Measurements from ENCODE around the gene IFT22. TPM values are rescaled to one million over a fixed set of nuclear protein-coding genes. Genes with fewer than 3 reads are reported as not detected.

The IFT22 gene
- total RNA-seq, 1 experiment from 2014 or later, result 15.5 TPM

DNA sequence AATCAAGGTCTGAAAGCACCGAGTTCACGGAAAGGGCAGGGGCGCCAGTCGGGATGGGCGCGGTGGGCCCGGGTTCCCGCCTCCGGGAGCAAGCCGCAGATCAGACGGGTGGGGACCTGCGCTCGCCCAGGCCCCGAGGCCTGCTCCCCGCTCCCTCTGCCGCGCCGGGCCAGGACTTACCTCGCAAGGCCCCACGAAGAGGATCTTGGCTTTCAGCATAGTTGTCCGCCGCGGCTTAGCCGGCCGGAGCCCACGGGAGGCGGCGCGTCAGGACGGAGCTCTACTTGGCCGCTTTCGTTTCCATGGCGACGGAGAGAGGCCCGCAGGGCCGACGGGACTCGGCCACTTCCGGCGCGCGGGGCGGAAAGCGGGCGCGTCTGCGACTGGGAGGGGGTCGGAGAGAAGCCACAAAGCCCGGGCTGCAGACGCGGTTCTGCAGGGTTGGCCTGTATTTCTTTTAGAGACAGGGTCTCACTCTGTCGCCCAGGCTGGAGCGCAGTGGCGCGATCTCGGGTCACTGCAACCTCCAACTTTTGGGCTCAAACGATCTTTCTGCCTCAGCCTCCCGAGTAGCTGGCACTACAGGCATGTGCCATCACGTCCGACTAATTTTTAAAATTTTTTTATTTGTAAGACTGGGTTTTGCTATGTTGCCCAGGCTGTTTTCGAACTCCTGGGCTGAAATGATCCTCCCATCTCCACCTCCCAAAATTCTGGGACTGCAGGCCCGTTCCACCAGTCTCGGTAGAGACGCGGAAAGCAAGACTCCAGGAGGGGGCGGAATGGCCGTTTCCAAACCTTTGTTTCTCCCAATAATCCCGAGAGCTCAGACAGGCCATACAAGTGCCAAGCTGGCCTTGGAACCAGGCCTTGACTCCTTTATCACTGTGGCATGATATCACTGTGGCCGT is at the start of gene IFT22 (continued):
- no peak for TF ChIP-seq STAT6 (CRISPR knock-in tag; conservative IDR thresholded peaks at IDR 0.05; ENCODE audit: low read depth)
- TF ChIP-seq ESRRA (CRISPR knock-in tag; IDR thresholded peaks at IDR 0.05; ENCODE audit: borderline replicate concordance), result no peak
- TF ChIP-seq RORB (CRISPR knock-in tag; IDR thresholded peaks at IDR 0.05), result no peak
- TF ChIP-seq ZNF317 (CRISPR knock-in tag; IDR thresholded peaks at IDR 0.05; ENCODE audit: borderline replicate concordance, low read depth), result 0 out of 2 replicates have a peak, but pooled peaks have one; percentile 2
- peak; percentile 26; the same call in 1 of the 2 replicates for TF ChIP-seq ETV6 (CRISPR knock-in tag; IDR thresholded peaks at IDR 0.05)
- 0 out of 2 replicates have a peak, but pooled peaks have one; percentile 76 for TF ChIP-seq FOXP1 (CRISPR knock-in tag; IDR thresholded peaks at IDR 0.05; ENCODE audit: borderline replicate concordance)
- TF ChIP-seq, protein P1, sequence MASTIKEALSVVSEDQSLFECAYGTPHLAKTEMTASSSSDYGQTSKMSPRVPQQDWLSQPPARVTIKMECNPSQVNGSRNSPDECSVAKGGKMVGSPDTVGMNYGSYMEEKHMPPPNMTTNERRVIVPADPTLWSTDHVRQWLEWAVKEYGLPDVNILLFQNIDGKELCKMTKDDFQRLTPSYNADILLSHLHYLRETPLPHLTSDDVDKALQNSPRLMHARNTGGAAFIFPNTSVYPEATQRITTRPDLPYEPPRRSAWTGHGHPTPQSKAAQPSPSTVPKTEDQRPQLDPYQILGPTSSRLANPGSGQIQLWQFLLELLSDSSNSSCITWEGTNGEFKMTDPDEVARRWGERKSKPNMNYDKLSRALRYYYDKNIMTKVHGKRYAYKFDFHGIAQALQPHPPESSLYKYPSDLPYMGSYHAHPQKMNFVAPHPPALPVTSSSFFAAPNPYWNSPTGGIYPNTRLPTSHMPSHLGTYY (CRISPR knock-in tag; IDR thresholded peaks at IDR 0.05), result no peak
- TF ChIP-seq ZNF219 (CRISPR knock-in tag; IDR thresholded peaks at IDR 0.05; ENCODE audit: borderline replicate concordance), result no peak
- TF ChIP-seq SOX15 (CRISPR knock-in tag; IDR thresholded peaks at IDR 0.05), result no peak
- peak; percentile 44; the same call in 1 of the 2 replicates for TF ChIP-seq GABPB1 (CRISPR knock-in tag; IDR thresholded peaks at IDR 0.05)
- TF ChIP-seq EMX1 (CRISPR knock-in tag; IDR thresholded peaks at IDR 0.05), result no peak
- TF ChIP-seq, protein P2, sequence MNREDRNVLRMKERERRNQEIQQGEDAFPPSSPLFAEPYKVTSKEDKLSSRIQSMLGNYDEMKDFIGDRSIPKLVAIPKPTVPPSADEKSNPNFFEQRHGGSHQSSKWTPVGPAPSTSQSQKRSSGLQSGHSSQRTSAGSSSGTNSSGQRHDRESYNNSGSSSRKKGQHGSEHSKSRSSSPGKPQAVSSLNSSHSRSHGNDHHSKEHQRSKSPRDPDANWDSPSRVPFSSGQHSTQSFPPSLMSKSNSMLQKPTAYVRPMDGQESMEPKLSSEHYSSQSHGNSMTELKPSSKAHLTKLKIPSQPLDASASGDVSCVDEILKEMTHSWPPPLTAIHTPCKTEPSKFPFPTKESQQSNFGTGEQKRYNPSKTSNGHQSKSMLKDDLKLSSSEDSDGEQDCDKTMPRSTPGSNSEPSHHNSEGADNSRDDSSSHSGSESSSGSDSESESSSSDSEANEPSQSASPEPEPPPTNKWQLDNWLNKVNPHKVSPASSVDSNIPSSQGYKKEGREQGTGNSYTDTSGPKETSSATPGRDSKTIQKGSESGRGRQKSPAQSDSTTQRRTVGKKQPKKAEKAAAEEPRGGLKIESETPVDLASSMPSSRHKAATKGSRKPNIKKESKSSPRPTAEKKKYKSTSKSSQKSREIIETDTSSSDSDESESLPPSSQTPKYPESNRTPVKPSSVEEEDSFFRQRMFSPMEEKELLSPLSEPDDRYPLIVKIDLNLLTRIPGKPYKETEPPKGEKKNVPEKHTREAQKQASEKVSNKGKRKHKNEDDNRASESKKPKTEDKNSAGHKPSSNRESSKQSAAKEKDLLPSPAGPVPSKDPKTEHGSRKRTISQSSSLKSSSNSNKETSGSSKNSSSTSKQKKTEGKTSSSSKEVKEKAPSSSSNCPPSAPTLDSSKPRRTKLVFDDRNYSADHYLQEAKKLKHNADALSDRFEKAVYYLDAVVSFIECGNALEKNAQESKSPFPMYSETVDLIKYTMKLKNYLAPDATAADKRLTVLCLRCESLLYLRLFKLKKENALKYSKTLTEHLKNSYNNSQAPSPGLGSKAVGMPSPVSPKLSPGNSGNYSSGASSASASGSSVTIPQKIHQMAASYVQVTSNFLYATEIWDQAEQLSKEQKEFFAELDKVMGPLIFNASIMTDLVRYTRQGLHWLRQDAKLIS (CRISPR knock-in tag; IDR thresholded peaks at IDR 0.05; ENCODE audit: borderline replicate concordance), result no peak
- TF ChIP-seq ZNF671 (CRISPR knock-in tag; IDR thresholded peaks at IDR 0.05), result no peak
- TF ChIP-seq, protein P3, sequence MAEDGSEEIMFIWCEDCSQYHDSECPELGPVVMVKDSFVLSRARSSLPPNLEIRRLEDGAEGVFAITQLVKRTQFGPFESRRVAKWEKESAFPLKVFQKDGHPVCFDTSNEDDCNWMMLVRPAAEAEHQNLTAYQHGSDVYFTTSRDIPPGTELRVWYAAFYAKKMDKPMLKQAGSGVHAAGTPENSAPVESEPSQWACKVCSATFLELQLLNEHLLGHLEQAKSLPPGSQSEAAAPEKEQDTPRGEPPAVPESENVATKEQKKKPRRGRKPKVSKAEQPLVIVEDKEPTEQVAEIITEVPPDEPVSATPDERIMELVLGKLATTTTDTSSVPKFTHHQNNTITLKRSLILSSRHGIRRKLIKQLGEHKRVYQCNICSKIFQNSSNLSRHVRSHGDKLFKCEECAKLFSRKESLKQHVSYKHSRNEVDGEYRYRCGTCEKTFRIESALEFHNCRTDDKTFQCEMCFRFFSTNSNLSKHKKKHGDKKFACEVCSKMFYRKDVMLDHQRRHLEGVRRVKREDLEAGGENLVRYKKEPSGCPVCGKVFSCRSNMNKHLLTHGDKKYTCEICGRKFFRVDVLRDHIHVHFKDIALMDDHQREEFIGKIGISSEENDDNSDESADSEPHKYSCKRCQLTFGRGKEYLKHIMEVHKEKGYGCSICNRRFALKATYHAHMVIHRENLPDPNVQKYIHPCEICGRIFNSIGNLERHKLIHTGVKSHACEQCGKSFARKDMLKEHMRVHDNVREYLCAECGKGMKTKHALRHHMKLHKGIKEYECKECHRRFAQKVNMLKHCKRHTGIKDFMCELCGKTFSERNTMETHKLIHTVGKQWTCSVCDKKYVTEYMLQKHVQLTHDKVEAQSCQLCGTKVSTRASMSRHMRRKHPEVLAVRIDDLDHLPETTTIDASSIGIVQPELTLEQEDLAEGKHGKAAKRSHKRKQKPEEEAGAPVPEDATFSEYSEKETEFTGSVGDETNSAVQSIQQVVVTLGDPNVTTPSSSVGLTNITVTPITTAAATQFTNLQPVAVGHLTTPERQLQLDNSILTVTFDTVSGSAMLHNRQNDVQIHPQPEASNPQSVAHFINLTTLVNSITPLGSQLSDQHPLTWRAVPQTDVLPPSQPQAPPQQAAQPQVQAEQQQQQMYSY (CRISPR knock-in tag; IDR thresholded peaks at IDR 0.05), result no peak
- TF ChIP-seq FOXK1 (CRISPR knock-in tag; IDR thresholded peaks at IDR 0.05), result 0 out of 2 replicates have a peak, but pooled peaks have one; percentile 4
- no peak for TF ChIP-seq SMAD4 (CRISPR knock-in tag; IDR thresholded peaks at IDR 0.05)
- TF ChIP-seq, protein P4, sequence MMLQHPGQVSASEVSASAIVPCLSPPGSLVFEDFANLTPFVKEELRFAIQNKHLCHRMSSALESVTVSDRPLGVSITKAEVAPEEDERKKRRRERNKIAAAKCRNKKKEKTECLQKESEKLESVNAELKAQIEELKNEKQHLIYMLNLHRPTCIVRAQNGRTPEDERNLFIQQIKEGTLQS (CRISPR knock-in tag; conservative IDR thresholded peaks at IDR 0.05), result no peak
- no peak for TF ChIP-seq OVOL2 (CRISPR knock-in tag; IDR thresholded peaks at IDR 0.05; ENCODE audit: borderline replicate concordance)
- TF ChIP-seq GRHL2 (CRISPR knock-in tag; IDR thresholded peaks at IDR 0.05; ENCODE audit: insufficient replicate concordance, severe bottlenecking), result no peak
- TF ChIP-seq ZNF121 (CRISPR knock-in tag; IDR thresholded peaks at IDR 0.05), result 0 out of 2 replicates have a peak, but pooled peaks have one; percentile 23
- no peak for TF ChIP-seq MXD4 (CRISPR knock-in tag; IDR thresholded peaks at IDR 0.05; ENCODE audit: borderline replicate concordance)
- TF ChIP-seq KAT7 (CRISPR knock-in tag; IDR thresholded peaks at IDR 0.05; ENCODE audit: borderline replicate concordance), result no peak
- no peak for TF ChIP-seq GTF2I (CRISPR knock-in tag; conservative IDR thresholded peaks at IDR 0.05)
- TF ChIP-seq CREM (CRISPR knock-in tag; IDR thresholded peaks at IDR 0.05), result peak; percentile 81; the same call in 1 of the 2 replicates
- no peak for TF ChIP-seq ZNF423 (CRISPR knock-in tag; IDR thresholded peaks at IDR 0.05)
- TF ChIP-seq, protein P5, sequence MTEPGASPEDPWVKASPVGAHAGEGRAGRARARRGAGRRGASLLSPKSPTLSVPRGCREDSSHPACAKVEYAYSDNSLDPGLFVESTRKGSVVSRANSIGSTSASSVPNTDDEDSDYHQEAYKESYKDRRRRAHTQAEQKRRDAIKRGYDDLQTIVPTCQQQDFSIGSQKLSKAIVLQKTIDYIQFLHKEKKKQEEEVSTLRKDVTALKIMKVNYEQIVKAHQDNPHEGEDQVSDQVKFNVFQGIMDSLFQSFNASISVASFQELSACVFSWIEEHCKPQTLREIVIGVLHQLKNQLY (CRISPR knock-in tag; IDR thresholded peaks at IDR 0.05), result no peak
